Neural progenitor cell (in vitro differentiated cells): ENCODE results near the gene PTPRT.

Experiments used
- CTCF ChIP-seq: fragments of 200-600 bp; sonication (generic); IDR thresholded peaks from 2 replicates; pipeline ENCODE4 v1.5.1; 2017; ENCODE audit warnings: antibody characterized with exemption, mild to moderate bottlenecking
- EZH2 ChIP-seq: fragments of 200-600 bp; sonication (generic); IDR thresholded peaks from 2 replicates; pipeline ENCODE4 v1.6.1; 2017; ENCODE audit warnings: antibody characterized with exemption, mild to moderate bottlenecking, moderate library complexity

DNA sequence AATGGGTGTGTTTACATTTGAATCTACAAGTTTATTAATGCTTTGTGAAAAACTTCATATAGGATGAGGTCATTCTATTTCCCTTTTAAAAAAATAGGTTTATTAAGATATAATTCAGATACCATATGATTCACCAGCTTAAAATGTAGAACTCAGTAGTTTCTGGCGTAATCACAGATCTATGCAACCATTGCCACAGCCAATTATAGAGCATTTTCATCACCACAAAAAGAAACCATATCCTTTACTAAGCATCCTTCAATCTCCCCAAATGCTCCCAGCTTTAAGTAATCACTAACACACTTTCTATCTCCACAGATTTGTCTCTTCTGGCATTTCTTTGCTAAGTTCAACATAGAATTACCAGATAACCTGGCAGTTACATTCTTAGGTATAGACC is 137.2 kb downstream of the PTPRT start:
- TF ChIP-seq EZH2 (no peak), CTCF (no peak)
